SK-N-MC (cell line): ENCODE data around the gene RGS5.
"Not testable (repeated sequence)": the region's sequence is repeated elsewhere in the genome, so short reads cannot be mapped to it uniquely, and the experiment has no call there.

Source experiments
- EZH2 ChIP-seq: fragments of 200-600 bp; sonication (generic); IDR thresholded peaks from one replicate; pipeline ENCODE4 v1.6.1; 2017; ENCODE audit warnings: antibody characterized with exemption
- FOXP2 ChIP-seq: optimal IDR thresholded peaks from 2 replicates; pipeline ENCODE3; 2011; ENCODE audit warnings: mild to moderate bottlenecking, moderate library complexity; ENCODE audit not compliant: insufficient read depth; ENCODE audit errors: extremely low read length, control extremely low read depth
- POLR2AphosphoS5 ChIP-seq: IDR thresholded peaks from 2 replicates; pipeline ENCODE4 v1.6.1; 2012; ENCODE audit warnings: mild to moderate bottlenecking, low read depth, low read length, borderline replicate concordance

GRCh38 chr1:163233643-163234042, 30.9 kb upstream of the RGS5 start:
- not testable (repeated sequence) for TF ChIP-seq POLR2AphosphoS5, EZH2, FOXP2
